ENCODE data around the gene TBX1. TPM values are rescaled to one million over a fixed set of nuclear protein-coding genes. Genes with fewer than 3 reads are reported as not detected.

Gene TBX1
- total and polyA plus RNA-seq, 2 of the 13 experiments (the other 11 are each of a cell fraction or from before 2014, with no cell fraction given), result not detected

- Histone ChIP-seq H3K9ac (ENCODE audit: insufficient read depth, low read depth, low read length) (no peak overlapping the region), H3K4me2 (ENCODE audit: low read depth, low read length) (no peak overlapping the region), H2AFZ (ENCODE audit: low read length) (no peak overlapping the region), H4K20me1 (ENCODE audit: insufficient read depth, low read length) (no peaks in the 10 kb centered on the region), H3K4me1 (ENCODE audit: insufficient read depth, low read length) (peaks cover 19% of the 10 kb centered on the region), H3K9me3 (ENCODE audit: low read length) (no peaks in the 10 kb centered on the region), H3K79me2 (ENCODE audit: insufficient read depth, low read length) (no peaks in the 10 kb centered on the region), H3K36me3 (replicated peaks in 1 of 2; ENCODE audit: control insufficient read depth in 1 of 2, insufficient read depth in 2 of 2, low read length in 2 of 2) (no peaks in the 10 kb centered on the region), H3K27me3 (ENCODE audit: control insufficient read depth in 1 of 2, insufficient read depth in 2 of 2, low read length in 2 of 2) (peaks cover 0 to 21% of the 10 kb centered on the region in 2 experiments; a peak in 2 of 5 replicates), H3K27ac (ENCODE audit: extremely low read length, insufficient read depth, low read length) (no peak overlapping the region), H3K4me3 (replicated peaks in 1 of 3; ENCODE audit: insufficient read depth in 1 of 3, low read depth in 2 of 3, low read length in 3 of 3) (no peak overlapping the region)
- BruUV-seq (replicated peaks), result no TSS peak
- in situ Hi-C loops (cut with HindIII; ENCODE audit: extremely low pct_ligation_motif_present, low pct_unique_long_range_greater_than_20kb), result no loop called here
- no peak for TF ChIP-seq ZEB1 (IDR thresholded peaks at IDR 0.05; ENCODE audit: insufficient replicate concordance, low read depth)
- TF ChIP-seq CEBPB (IDR thresholded peaks at IDR 0.05; ENCODE audit: borderline replicate concordance, low read depth, low read length), result no peak
- TF ChIP-seq ZNF20 (CRISPR knock-in tag; IDR thresholded peaks at IDR 0.05), result no peak
- no peak for TF ChIP-seq SOX13 (IDR thresholded peaks at IDR 0.05)
- TF ChIP-seq SOX13 (CRISPR knock-in tag; conservative IDR thresholded peaks at IDR 0.05 in 1 of 2, IDR thresholded peaks at IDR 0.05 in 1 of 2), result no peak
- TF ChIP-seq NCOA2 (CRISPR knock-in tag; IDR thresholded peaks at IDR 0.05), result no peak
- TF ChIP-seq SCMH1 (CRISPR knock-in tag; IDR thresholded peaks at IDR 0.05; ENCODE audit: borderline replicate concordance), result no peak
- no peak for TF ChIP-seq PRDM4 (CRISPR knock-in tag; IDR thresholded peaks at IDR 0.05; ENCODE audit: borderline replicate concordance)
- TF ChIP-seq MAFG (CRISPR knock-in tag; IDR thresholded peaks at IDR 0.05), result no peak
- no peak for TF ChIP-seq ZBTB14 (CRISPR knock-in tag; IDR thresholded peaks at IDR 0.05)
- ATAC-seq, result no peak
- no peak for FAIRE-seq
- 65% methylated on average over 13 of the region's 24 CpGs for whole genome bisulfite sequencing (ENCODE audit: low lambda C conversion rate)
- CTCF ChIA-PET (ENCODE audit: low intra/inter-chr PET ratio, low total read pairs), result no interaction called here
- DNase-seq (ENCODE audit: low spot score), result no peak
- intact Hi-C loops (cut with micrococcal nuclease; ENCODE audit: unreplicated experiment), result loop anchor here (5.0 kb wide), 1 partner anchor 51 kb away; no protein-coding TSS in a partner anchor
- POLR2A ChIA-PET, result no interaction called here
Observed at GRCh38 chr22:19783586-19784383, 23.2 kb downstream of the TBX1 start.
